HepG2 (cell line): ENCODE results near the gene TMEFF1. TPM values are rescaled to one million over a fixed set of nuclear protein-coding genes. Genes with fewer than 3 reads are reported as not detected.

Source experiments
- ARID3A ChIP-seq: IDR thresholded peaks from 2 replicates; pipeline ENCODE4 v1.6.1; 2012; ENCODE audit warnings: low read depth, low read length, improper control_type of control experiment
- ARNT2 ChIP-seq: sonication (generic); formaldehyde crosslinking; IDR thresholded peaks from 2 replicates; pipeline ENCODE4 v1.8.0; 2022; ENCODE audit warnings: mild to moderate bottlenecking, low read depth, missing genetic modification reagents, moderate library complexity
- ATM ChIP-seq: fragments of 450-650 bp; IDR thresholded peaks from 2 replicates; pipeline ENCODE4 v1.7.1; 2017; ENCODE audit warnings: mild to moderate bottlenecking, borderline replicate concordance
- DR1 ChIP-seq: sonication (generic); formaldehyde crosslinking; IDR thresholded peaks from 2 replicates; pipeline ENCODE4 v1.8.0; 2021; ENCODE audit warnings: mild to moderate bottlenecking, missing genetic modification reagents, inconsistent platforms
- ELK4 ChIP-seq: sonication (generic); formaldehyde crosslinking; IDR thresholded peaks from 2 replicates; pipeline ENCODE4 v1.9.0; 2021; ENCODE audit warnings: missing genetic modification reagents, borderline replicate concordance
- FOXC1 ChIP-seq: sonication (generic); formaldehyde crosslinking; IDR thresholded peaks from 2 replicates; pipeline ENCODE4 v1.8.0; 2022; ENCODE audit warnings: mild to moderate bottlenecking, missing genetic modification reagents, borderline replicate concordance
- FOXP4 ChIP-seq: sonication (generic); formaldehyde crosslinking; IDR thresholded peaks from 2 replicates; pipeline ENCODE4 v1.4.0; 2020; ENCODE audit warnings: missing genetic modification reagents
- NCOA2 ChIP-seq: sonication (generic); formaldehyde crosslinking; IDR thresholded peaks from 2 replicates; pipeline ENCODE4 v1.8.0; 2022; ENCODE audit warnings: inconsistent platforms
- THRA ChIP-seq: sonication (generic); formaldehyde crosslinking; IDR thresholded peaks from 2 replicates; pipeline ENCODE4 v1.4.0; 2020; ENCODE audit warnings: missing genetic modification reagents, borderline replicate concordance
- TRIM24 ChIP-seq: sonication (generic); formaldehyde crosslinking; IDR thresholded peaks from 2 replicates; pipeline ENCODE4 v1.8.0; 2022; ENCODE audit warnings: mild to moderate bottlenecking, missing genetic modification reagents
- ZBTB25 ChIP-seq: IDR thresholded peaks from 2 replicates; pipeline ENCODE4 v1.6.1; 2018; ENCODE audit warnings: missing genetic modification reagents
- ZBTB38 ChIP-seq: sonication (generic); formaldehyde crosslinking; IDR thresholded peaks from 2 replicates; pipeline ENCODE4 v1.5.1; 2020; ENCODE audit warnings: mild to moderate bottlenecking, missing genetic modification reagents
- ZNF280D ChIP-seq: sonication (generic); formaldehyde crosslinking; IDR thresholded peaks from 2 replicates; pipeline ENCODE4 v1.5.1; 2020; ENCODE audit warnings: mild to moderate bottlenecking, missing genetic modification reagents
- ZNF773 ChIP-seq: sonication (generic); formaldehyde crosslinking; IDR thresholded peaks from 2 replicates; pipeline ENCODE4 v1.4.0; 2020; ENCODE audit warnings: missing genetic modification reagents, borderline replicate concordance
- ZNF790 ChIP-seq: sonication (generic); formaldehyde crosslinking; IDR thresholded peaks from 2 replicates; pipeline ENCODE4 v1.8.0; 2022; ENCODE audit warnings: missing genetic modification reagents, mild to moderate bottlenecking, borderline replicate concordance
- ZSCAN9 ChIP-seq: IDR thresholded peaks from 2 replicates; pipeline ENCODE4 v1.6.1; 2016; ENCODE audit warnings: borderline replicate concordance
- polyA plus RNA-seq, 8 experiments: library from polyadenylated mRNA; depleted of rRNA in 3 of 8; stranded (reverse) in 7 of 8; unstranded in 1 of 8; fragments of >200 nt; fragmentation: Illumina TruSeq in 4 of 8; extraction: Trizol in 4 of 8; gene quantifications; 2 replicates each; pipeline versions ENCODE4 v1.2.1 to v1.2.3, GENCODE V29; 2011 to 2016; ENCODE audit warnings: low read depth in 4 of 8, missing spikeins in 1 of 8, mixed read lengths in 1 of 8; ENCODE audit not compliant: insufficient read depth in 1 of 8
- total RNA-seq, 5 experiments: library from RNA; depleted of rRNA; stranded (reverse); fragments of >200 nt; fragmentation: Illumina TruSeq; extraction: Trizol; gene quantifications; 2 replicates each; pipeline ENCODE4 v1.2.3, GENCODE V29; 2016; ENCODE audit warnings: low read depth in 1 of 5
- TF ChIP-seq, protein P1 (sequence below): IDR thresholded peaks from 2 replicates; pipeline ENCODE4 v1.6.1; 2016; ENCODE audit warnings: low read depth, control low read depth

Gene TMEFF1
- total and polyA plus RNA-seq, 2 of the 13 experiments (the other 11 are each of a cell fraction or from before 2014, with no cell fraction given): 0.87 to 1.9 TPM

GRCh38 chr9:100465274-100465673 lies 7.7 kb upstream of the TMEFF1 start (continued):
- TF ChIP-seq, protein P1, sequence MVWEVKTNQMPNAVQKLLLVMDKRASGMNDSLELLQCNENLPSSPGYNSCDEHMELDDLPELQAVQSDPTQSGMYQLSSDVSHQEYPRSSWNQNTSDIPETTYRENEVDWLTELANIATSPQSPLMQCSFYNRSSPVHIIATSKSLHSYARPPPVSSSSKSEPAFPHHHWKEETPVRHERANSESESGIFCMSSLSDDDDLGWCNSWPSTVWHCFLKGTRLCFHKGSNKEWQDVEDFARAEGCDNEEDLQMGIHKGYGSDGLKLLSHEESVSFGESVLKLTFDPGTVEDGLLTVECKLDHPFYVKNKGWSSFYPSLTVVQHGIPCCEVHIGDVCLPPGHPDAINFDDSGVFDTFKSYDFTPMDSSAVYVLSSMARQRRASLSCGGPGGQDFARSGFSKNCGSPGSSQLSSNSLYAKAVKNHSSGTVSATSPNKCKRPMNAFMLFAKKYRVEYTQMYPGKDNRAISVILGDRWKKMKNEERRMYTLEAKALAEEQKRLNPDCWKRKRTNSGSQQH: no peak
- TF ChIP-seq DR1 (CRISPR knock-in tag): no peak
- TF ChIP-seq ELK4 (CRISPR knock-in tag): no peak
- TF ChIP-seq FOXP4: peak; percentile 31; the same call in 1 of the 2 replicates
- peak; percentile 96; the same call in 1 of the 2 replicates for TF ChIP-seq THRA (CRISPR knock-in tag)
- TF ChIP-seq ZBTB38 (CRISPR knock-in tag): no peak
- peak; percentile 68 for TF ChIP-seq ARID3A
- TF ChIP-seq ZNF790 (CRISPR knock-in tag): no peak
- no peak for TF ChIP-seq FOXC1 (CRISPR knock-in tag)
- peak; percentile 41; the same call in 1 of the 2 replicates for TF ChIP-seq NCOA2 (CRISPR knock-in tag)
- no peak for TF ChIP-seq ARNT2 (CRISPR knock-in tag)
- no peak for TF ChIP-seq ZNF280D (CRISPR knock-in tag)
- TF ChIP-seq ATM: no peak
- TF ChIP-seq ZSCAN9 (CRISPR knock-in tag): no peak
- TF ChIP-seq TRIM24: no peak
- no peak for TF ChIP-seq ZBTB25 (CRISPR knock-in tag)
- TF ChIP-seq ZNF773 (CRISPR knock-in tag): no peak
